ENCODE results near the gene HSD3B1.
"Not testable (repeated sequence)": the region's sequence is repeated elsewhere in the genome, so short reads cannot be mapped to it uniquely, and the experiment has no call there.

DNA sequence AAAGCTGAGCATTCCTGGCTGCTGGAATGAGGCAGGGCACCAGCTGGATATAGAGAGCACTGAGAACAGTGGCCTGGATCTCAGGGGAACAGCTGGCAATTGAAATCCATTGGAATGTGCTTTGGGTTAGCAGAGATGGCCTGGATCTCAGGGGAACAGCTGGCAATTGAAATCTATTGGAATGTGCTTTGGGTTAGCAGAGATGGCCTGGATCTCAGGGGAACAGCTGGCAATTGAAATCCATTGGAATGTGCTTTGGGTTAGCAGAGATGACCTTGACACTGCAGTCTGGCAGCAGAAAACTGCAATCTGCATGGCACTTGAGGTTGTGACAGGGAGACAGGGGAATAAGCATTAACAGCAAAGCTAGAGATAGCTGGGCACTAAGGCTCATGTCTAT is 10.7 kb downstream of the HSD3B1 start:
- TF ChIP-seq, protein P1, sequence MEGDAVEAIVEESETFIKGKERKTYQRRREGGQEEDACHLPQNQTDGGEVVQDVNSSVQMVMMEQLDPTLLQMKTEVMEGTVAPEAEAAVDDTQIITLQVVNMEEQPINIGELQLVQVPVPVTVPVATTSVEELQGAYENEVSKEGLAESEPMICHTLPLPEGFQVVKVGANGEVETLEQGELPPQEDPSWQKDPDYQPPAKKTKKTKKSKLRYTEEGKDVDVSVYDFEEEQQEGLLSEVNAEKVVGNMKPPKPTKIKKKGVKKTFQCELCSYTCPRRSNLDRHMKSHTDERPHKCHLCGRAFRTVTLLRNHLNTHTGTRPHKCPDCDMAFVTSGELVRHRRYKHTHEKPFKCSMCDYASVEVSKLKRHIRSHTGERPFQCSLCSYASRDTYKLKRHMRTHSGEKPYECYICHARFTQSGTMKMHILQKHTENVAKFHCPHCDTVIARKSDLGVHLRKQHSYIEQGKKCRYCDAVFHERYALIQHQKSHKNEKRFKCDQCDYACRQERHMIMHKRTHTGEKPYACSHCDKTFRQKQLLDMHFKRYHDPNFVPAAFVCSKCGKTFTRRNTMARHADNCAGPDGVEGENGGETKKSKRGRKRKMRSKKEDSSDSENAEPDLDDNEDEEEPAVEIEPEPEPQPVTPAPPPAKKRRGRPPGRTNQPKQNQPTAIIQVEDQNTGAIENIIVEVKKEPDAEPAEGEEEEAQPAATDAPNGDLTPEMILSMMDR (IDR thresholded peaks at IDR 0.05): not testable (repeated sequence)
- not testable (repeated sequence) for TF ChIP-seq POLR2A (IDR thresholded peaks at IDR 0.05)

Measured in body of pancreas (tissue), 4 donors.